Neural cell (in vitro differentiated cells): ENCODE measurements around the gene TMEM140. TPM values are rescaled to one million over a fixed set of nuclear protein-coding genes. Genes with fewer than 3 reads are reported as not detected.

Experiments
- H2AFZ ChIP-seq: fragments of 200-600, 300-800 bp; sonication (generic), shearing (Covaris generic); 2 replicates; pipeline ENCODE4 v1.6.0; 2014; ENCODE audit warnings: low read depth, mild to moderate bottlenecking, antibody characterized with exemption, low read length, moderate library complexity
- H3F3A ChIP-seq: fragments of 200-600 bp; shearing (Covaris generic); 2 replicates; pipeline ENCODE4 v1.6.1; 2016; ENCODE audit warnings: mild to moderate bottlenecking, moderate library complexity, mixed read lengths, antibody characterized with exemption, low read length; ENCODE audit not compliant: insufficient read depth, poor library complexity, severe bottlenecking
- H3K27ac ChIP-seq: fragments of 200-600, 300-800 bp; sonication (generic), shearing (Covaris generic); 2 replicates; pipeline ENCODE4 v1.5.1; 2014; ENCODE audit warnings: mild to moderate bottlenecking, low read length, moderate library complexity
- H3K27me3 ChIP-seq: fragments of 300-800, 200-600 bp; sonication (generic), shearing (Covaris generic); 2 replicates; pipeline ENCODE4 v1.6.0; 2014; ENCODE audit warnings: mild to moderate bottlenecking, low read depth, low read length, moderate library complexity; ENCODE audit not compliant: insufficient read depth
- H3K36me3 ChIP-seq: fragments of 300-800, 200-600 bp; sonication (generic), shearing (Covaris generic); 2 replicates; pipeline ENCODE4 v1.5.1; 2014; ENCODE audit warnings: mild to moderate bottlenecking, antibody characterized with exemption, low read length, moderate library complexity; ENCODE audit not compliant: insufficient read depth
- H3K4me2 ChIP-seq: fragments of 300-800, 200-600 bp; sonication (generic), shearing (Covaris generic); 2 replicates; pipeline ENCODE4 v1.6.0; 2014; ENCODE audit warnings: mild to moderate bottlenecking, low read length
- H3K4me3 ChIP-seq: fragments of 300-800, 200-600 bp; sonication (generic), shearing (Covaris generic); 2 replicates; pipeline ENCODE4 v1.5.1; 2014; ENCODE audit warnings: mild to moderate bottlenecking, low read length, moderate library complexity
- H3K79me2 ChIP-seq: fragments of 200-600 bp; shearing (Covaris generic); replicated peaks from 2 replicates; pipeline ENCODE4 v1.6.0; 2014; ENCODE audit warnings: mild to moderate bottlenecking, low read length, moderate library complexity; ENCODE audit not compliant: insufficient read depth
- H3K9ac ChIP-seq: fragments of 300-800, 200-600 bp; sonication (generic), shearing (Covaris generic); 2 replicates; pipeline ENCODE4 v1.6.1; 2016; ENCODE audit warnings: mild to moderate bottlenecking, low read length, mixed read lengths
- H3K9me2 ChIP-seq: fragments of 200-600 bp; shearing (Covaris generic); 2 replicates; pipeline ENCODE4 v1.6.1; 2016; ENCODE audit warnings: mild to moderate bottlenecking, low read length, mixed read lengths; ENCODE audit not compliant: insufficient read depth
- H3K9me3 ChIP-seq: fragments of 200-600, 300-800 bp; sonication (generic), shearing (Covaris generic); 2 replicates; pipeline ENCODE4 v1.6.1; 2016; ENCODE audit warnings: mild to moderate bottlenecking, mixed run types, low read length, moderate library complexity, mixed read lengths
- H4K20me1 ChIP-seq: fragments of 200-600 bp; shearing (Covaris generic); 2 replicates; pipeline ENCODE4 v1.6.1; 2016; ENCODE audit warnings: mild to moderate bottlenecking, mixed run types; ENCODE audit not compliant: insufficient read depth
- CTCF ChIP-seq: fragments of 450-650 bp; IDR thresholded peaks from 2 replicates; pipeline ENCODE4 v1.5.1; 2014; ENCODE audit warnings: antibody characterized with exemption, mild to moderate bottlenecking, moderate library complexity; ENCODE audit not compliant: poor library complexity, severe bottlenecking
- EP300 ChIP-seq: fragments of 450-650 bp; conservative IDR thresholded peaks from 2 replicates; pipeline ENCODE4 v1.6.1; 2014; ENCODE audit warnings: antibody characterized with exemption, mild to moderate bottlenecking, moderate library complexity; ENCODE audit not compliant: poor library complexity, severe bottlenecking
- EZH2 ChIP-seq: fragments of 200-600, 300-800 bp; shearing (Covaris generic), sonication (generic); IDR thresholded peaks from 2 replicates; pipeline ENCODE4 v1.6.1; 2014; ENCODE audit warnings: antibody characterized with exemption, low read length, borderline replicate concordance, mild to moderate bottlenecking; ENCODE audit not compliant: insufficient read depth, poor library complexity, severe bottlenecking
- MXI1 ChIP-seq: fragments of 450-650 bp; conservative IDR thresholded peaks from 2 replicates; pipeline ENCODE4 v1.6.1; 2014; ENCODE audit warnings: antibody characterized with exemption, mild to moderate bottlenecking; ENCODE audit not compliant: poor library complexity, severe bottlenecking
- POLR2AphosphoS5 ChIP-seq: IDR thresholded peaks from 2 replicates; pipeline ENCODE4 v1.6.1; 2012
- RAD21 ChIP-seq: fragments of 450-650 bp; conservative IDR thresholded peaks from 2 replicates; pipeline ENCODE4 v1.6.1; 2014; ENCODE audit warnings: antibody characterized with exemption, mild to moderate bottlenecking, moderate library complexity
- REST ChIP-seq: IDR thresholded peaks from 2 replicates; pipeline ENCODE4 v1.6.1; 2012; ENCODE audit warnings: borderline replicate concordance
- SMC3 ChIP-seq: fragments of 450-650 bp; conservative IDR thresholded peaks from 2 replicates; pipeline ENCODE4 v1.6.1; 2014; ENCODE audit warnings: antibody characterized with exemption, mild to moderate bottlenecking, moderate library complexity; ENCODE audit not compliant: poor library complexity
- TAF1 ChIP-seq: IDR thresholded peaks from 2 replicates; pipeline ENCODE4 v1.6.1; 2012; ENCODE audit warnings: low read depth
- polyA plus RNA-seq: library from polyadenylated mRNA; depleted of rRNA; stranded (reverse); fragments of >200 nt; gene quantifications from 2 replicates; pipeline ENCODE4 v1.2.3, GENCODE V29; 2014

The TMEM140 gene
- polyA plus RNA-seq, 1 donor from 2014 or later = 0.15 TPM

DNA sequence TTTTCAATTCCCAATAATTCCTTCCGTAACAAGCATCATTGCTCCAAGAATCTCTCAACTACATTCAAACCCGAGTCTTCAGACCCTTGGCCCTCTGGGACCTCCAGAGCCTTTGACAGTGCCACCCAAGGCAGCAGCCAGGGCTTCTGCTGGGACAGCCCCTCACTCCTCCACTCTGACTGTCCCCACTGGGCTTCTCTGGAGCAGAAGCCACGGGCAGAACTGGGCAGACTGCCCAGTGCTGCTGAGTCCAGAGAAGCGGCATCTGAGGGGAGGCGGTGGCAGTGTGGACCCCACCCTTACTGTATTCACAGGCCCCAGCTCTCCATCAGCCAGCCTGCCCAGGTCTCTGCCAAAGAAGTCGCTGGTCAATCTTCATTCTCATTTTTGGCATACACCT lies 13.8 kb downstream of the TMEM140 start:
- Histone ChIP-seq H3K27ac (no peak overlapping the region), H3K9me3 (peaks cover 6% of the 10 kb centered on the region), H4K20me1 (no peaks in the 10 kb centered on the region), H3K9ac (no peak overlapping the region), H2AFZ (no peak overlapping the region), H3K4me3 (no peak overlapping the region), H3F3A (no peaks in the 10 kb centered on the region), H3K36me3 (no peaks in the 10 kb centered on the region), H3K79me2 (no peaks in the 10 kb centered on the region), H3K27me3 (no peaks in the 10 kb centered on the region), H3K4me2 (no peak overlapping the region), H3K9me2 (no peaks in the 10 kb centered on the region)
- no peak for TF ChIP-seq CTCF
- TF ChIP-seq POLR2AphosphoS5 = no peak
- TF ChIP-seq MXI1 = no peak

GRCh38 chr7:135162382-135163001 lies 14.6 kb downstream of the TMEM140 start:
- Histone ChIP-seq H3K36me3 (no peaks in the 10 kb centered on the region), H3K9me2 (no peaks in the 10 kb centered on the region), H2AFZ (no peak overlapping the region), H3K27ac (no peak overlapping the region), H4K20me1 (no peaks in the 10 kb centered on the region), H3K9me3 (peaks cover 3% of the 10 kb centered on the region), H3K4me3 (no peak overlapping the region), H3K9ac (no peak overlapping the region), H3K4me2 (no peak overlapping the region), H3K79me2 (no peaks in the 10 kb centered on the region), H3K27me3 (no peaks in the 10 kb centered on the region), H3F3A (no peaks in the 10 kb centered on the region)
- TF ChIP-seq EP300 (no peak), CTCF (no peak), EZH2 (no peak), TAF1 (no peak), MXI1 (no peak), REST (no peak), POLR2AphosphoS5 (no peak), SMC3 (no peak), RAD21 (no peak)
